GM13976 (cell line): ENCODE measurements around the gene KCTD10.
A peak's percentile ranks its signal among the peaks of the same experiment; 100 is the strongest.

Experiments
- DNase-seq: peaks from one replicate; pipeline ENCODE4 v3.0.0; 2012; ENCODE audit warnings: low spot score
- CTCF ChIP-seq: IDR thresholded peaks from 2 replicates; pipeline ENCODE4 v1.5.1; 2012; ENCODE audit warnings: borderline replicate concordance, mild to moderate bottlenecking; ENCODE audit not compliant: insufficient read depth; ENCODE audit errors: extremely low read depth, missing control alignments, control extremely low read depth
- in situ Hi-C: fragments of 300-500 bp; cut with MboI; formaldehyde crosslinking; loops from one replicate; pipeline ENCODE4 v1.12.0; 2022; ENCODE audit warnings: low sequenced_read_pairs, mixed read lengths, inconsistent platforms; ENCODE audit not compliant: unreplicated experiment

The KCTD10 gene

DNA sequence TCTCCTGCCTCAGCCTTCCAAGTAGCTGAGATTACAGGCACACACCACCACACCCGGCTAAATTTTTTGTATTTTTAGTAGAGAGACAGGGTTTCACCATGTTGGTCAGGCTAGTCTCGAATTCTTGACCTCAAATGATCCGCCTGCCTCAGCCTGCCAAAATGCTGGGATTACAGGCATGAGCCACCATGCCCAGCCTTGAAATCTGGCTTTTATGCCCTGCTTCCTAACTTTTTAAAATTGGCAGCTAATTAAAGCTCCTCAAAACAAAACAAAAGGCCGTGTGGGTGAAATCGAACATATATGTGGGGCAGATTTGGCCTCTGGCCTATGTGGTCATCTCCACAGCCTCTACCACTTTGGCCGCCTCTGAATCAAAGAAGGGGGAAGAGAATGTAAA is 37.9 kb downstream of the KCTD10 start:
- TF ChIP-seq CTCF: no peak
- in situ Hi-C loops: no loop called here

GRCh38 chr12:109436188-109436560 is 40.9 kb downstream of the KCTD10 start:
- no peak for TF ChIP-seq CTCF
- in situ Hi-C loops: no loop called here
- DNase-seq: no peak

More for the DNA sequence above, 37.9 kb downstream of the KCTD10 start:
- no peak for DNase-seq

GRCh38 chr12:109435428-109436187 is 41.5 kb downstream of the KCTD10 start:
- in situ Hi-C loops: no loop called here

DNA sequence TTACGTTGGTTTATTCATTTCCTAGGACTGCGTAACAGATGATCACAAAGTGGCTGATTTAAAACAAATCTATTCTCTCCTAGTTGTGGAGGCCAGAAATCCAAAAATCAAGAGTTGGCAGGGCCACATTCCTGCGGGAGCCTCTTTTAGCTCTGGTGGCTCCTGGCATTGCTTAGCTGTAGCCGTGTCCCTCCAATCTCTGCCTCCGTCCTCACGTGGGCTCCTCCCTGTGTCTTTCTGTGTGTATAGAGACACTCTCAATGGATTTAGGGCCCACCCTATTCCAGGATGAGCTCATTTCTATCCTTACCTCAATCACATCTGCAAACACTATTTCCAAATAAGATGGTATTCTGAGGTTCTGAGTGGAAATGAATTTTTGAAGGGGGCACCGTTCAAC is 42.5 kb downstream of the KCTD10 start:
- in situ Hi-C loops: no loop called here
- TF ChIP-seq CTCF: no peak
- no peak for DNase-seq

More at GRCh38 chr12:109435428-109436187, 41.5 kb downstream of the KCTD10 start:
- no peak for TF ChIP-seq CTCF
- no peak for DNase-seq

GRCh38 chr12:109433618-109434017 is 43.5 kb downstream of the KCTD10 start:
- in situ Hi-C loops: no loop called here
- DNase-seq: no peak
- TF ChIP-seq CTCF: no peak

DNA sequence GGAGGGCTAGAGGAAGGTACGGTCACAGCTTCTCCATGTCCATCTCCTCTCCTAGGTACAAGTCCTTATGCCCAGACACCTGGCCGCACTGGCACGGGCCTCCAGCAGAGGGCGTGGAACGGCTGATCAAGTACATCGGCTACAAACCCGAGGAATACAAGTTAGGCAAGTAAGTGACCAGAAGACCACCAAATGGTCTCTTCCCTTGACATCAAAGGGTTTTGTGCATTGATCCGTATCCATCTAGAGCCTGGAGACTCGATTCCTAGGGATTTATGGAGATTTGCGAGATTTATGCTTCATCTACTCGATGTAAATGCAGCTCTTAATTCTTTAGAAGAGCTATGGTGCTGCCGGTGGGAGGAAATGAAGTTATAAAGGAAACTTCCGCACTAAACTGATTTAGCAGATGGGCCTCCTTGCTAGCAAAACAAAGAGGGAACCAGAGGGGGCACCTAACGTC is 44.2 kb downstream of the KCTD10 start:
- peak; percentile 87 for TF ChIP-seq CTCF
- in situ Hi-C loops: no loop called here
- DNase-seq: peak; percentile 75
